Keratinocyte (primary cell): ENCODE results near the gene CMSS1.

ENCODE experiments used
- EZH2 ChIP-seq: IDR thresholded peaks from one replicate; pipeline ENCODE4 v1.6.1; 2012; ENCODE audit warnings: inconsistent platforms, mild to moderate bottlenecking, low read length, moderate library complexity
- TF ChIP-seq, protein P1 (sequence below), 3 experiments: IDR thresholded peaks in 1 of 3; conservative IDR thresholded peaks in 1 of 3; optimal IDR thresholded peaks in 1 of 3; 2 replicates in 2 of 3; 3 replicates in 1 of 3; pipeline versions ENCODE3 to v1.5.1; 2011; ENCODE audit warnings: low read length in 3 of 3, mild to moderate bottlenecking in 3 of 3, moderate library complexity in 2 of 3, control low read depth in 1 of 3, inconsistent platforms in 1 of 3; ENCODE audit not compliant: insufficient read depth in 2 of 3; ENCODE audit errors: extremely low read depth in 1 of 3

DNA sequence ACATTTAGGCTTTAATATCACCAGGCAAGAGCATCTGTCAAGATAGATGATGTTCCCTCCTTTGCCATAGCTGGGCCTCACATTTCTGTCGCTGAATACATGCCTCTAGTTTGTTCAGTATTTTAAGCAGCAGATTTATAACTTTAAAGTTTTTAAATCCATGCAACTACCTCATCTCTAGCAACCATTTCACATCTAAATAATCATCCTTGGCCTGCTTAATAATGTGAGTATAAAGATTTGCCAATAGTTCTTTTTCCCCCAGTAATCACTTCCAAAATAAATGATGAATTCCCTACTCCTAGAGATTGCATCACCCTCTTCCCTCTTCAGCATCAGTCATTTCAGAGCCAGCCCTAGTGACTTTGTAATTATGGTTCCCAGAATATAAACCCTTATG lies 332.8 kb downstream of the CMSS1 start:
- TF ChIP-seq, protein P1, sequence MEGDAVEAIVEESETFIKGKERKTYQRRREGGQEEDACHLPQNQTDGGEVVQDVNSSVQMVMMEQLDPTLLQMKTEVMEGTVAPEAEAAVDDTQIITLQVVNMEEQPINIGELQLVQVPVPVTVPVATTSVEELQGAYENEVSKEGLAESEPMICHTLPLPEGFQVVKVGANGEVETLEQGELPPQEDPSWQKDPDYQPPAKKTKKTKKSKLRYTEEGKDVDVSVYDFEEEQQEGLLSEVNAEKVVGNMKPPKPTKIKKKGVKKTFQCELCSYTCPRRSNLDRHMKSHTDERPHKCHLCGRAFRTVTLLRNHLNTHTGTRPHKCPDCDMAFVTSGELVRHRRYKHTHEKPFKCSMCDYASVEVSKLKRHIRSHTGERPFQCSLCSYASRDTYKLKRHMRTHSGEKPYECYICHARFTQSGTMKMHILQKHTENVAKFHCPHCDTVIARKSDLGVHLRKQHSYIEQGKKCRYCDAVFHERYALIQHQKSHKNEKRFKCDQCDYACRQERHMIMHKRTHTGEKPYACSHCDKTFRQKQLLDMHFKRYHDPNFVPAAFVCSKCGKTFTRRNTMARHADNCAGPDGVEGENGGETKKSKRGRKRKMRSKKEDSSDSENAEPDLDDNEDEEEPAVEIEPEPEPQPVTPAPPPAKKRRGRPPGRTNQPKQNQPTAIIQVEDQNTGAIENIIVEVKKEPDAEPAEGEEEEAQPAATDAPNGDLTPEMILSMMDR (optimal IDR thresholded peaks at IDR 0.05 in 1 of 3, IDR thresholded peaks at IDR 0.05 in 1 of 3, conservative IDR thresholded peaks at IDR 0.05 in 1 of 3; ENCODE audit: extremely low read depth in 1 of 3, insufficient read depth in 2 of 3, low read length in 3 of 3), result no peak
- no peak for TF ChIP-seq EZH2
